DOHH2 (cell line): ENCODE results near the gene DCP1A.
"Not testable (repeated sequence)": the region's sequence is repeated elsewhere in the genome, so short reads cannot be mapped to it uniquely, and the experiment has no call there.

Experiments
- H3F3A ChIP-seq: fragments of 200-600 bp; sonication (generic), shearing (Covaris generic); 2 replicates; pipeline ENCODE4 v1.6.0; 2016; ENCODE audit warnings: antibody characterized with exemption, mild to moderate bottlenecking; ENCODE audit not compliant: control insufficient read depth, insufficient read depth
- H3K27ac ChIP-seq: fragments of 200-600 bp; sonication (generic); 2 replicates; pipeline ENCODE4 v1.5.1; 2014; ENCODE audit warnings: low read depth, mild to moderate bottlenecking, low read length, moderate library complexity
- H3K27me3 ChIP-seq: fragments of 200-600 bp; sonication (generic); 2 replicates; pipeline ENCODE4 v1.6.1; 2014; ENCODE audit warnings: mild to moderate bottlenecking, low read length, mixed read lengths; ENCODE audit not compliant: control insufficient read depth
- H3K36me3 ChIP-seq: fragments of 200-600 bp; sonication (generic); 2 replicates; pipeline ENCODE4 v1.6.1; 2014; ENCODE audit warnings: mild to moderate bottlenecking, low read length, moderate library complexity, mixed read lengths; ENCODE audit not compliant: control insufficient read depth
- H3K4me1 ChIP-seq: fragments of 200-600 bp; sonication (generic); 2 replicates; pipeline ENCODE4 v1.6.1; 2014; ENCODE audit warnings: mild to moderate bottlenecking, low read length, mixed read lengths; ENCODE audit not compliant: control insufficient read depth
- H3K4me2 ChIP-seq: fragments of 200-600 bp; sonication (generic); 2 replicates; pipeline ENCODE4 v1.6.0; 2014; ENCODE audit warnings: mild to moderate bottlenecking, low read length, moderate library complexity
- H3K4me3 ChIP-seq: fragments of 200-600 bp; sonication (generic); 2 replicates; pipeline ENCODE4 v1.5.1; 2014; ENCODE audit warnings: mild to moderate bottlenecking, low read length, mixed read lengths
- H3K79me2 ChIP-seq: fragments of 200-600 bp; sonication (generic); 2 replicates; pipeline ENCODE4 v1.6.1; 2014; ENCODE audit warnings: mild to moderate bottlenecking, low read length, mixed read lengths; ENCODE audit not compliant: control insufficient read depth
- H3K9me2 ChIP-seq: fragments of 200-600 bp; sonication (generic); replicated peaks from 2 replicates; pipeline ENCODE4 v1.6.1; 2014; ENCODE audit warnings: mild to moderate bottlenecking, low read length, mixed read lengths; ENCODE audit not compliant: control insufficient read depth
- H3K9me3 ChIP-seq: fragments of 200-600 bp; sonication (generic); 2 replicates; pipeline ENCODE4 v1.6.1; 2014; ENCODE audit warnings: antibody characterized with exemption, low read length, mixed read lengths; ENCODE audit not compliant: control insufficient read depth, insufficient read depth
- H4K20me1 ChIP-seq: fragments of 200-600 bp; sonication (generic); 2 replicates; pipeline ENCODE4 v1.6.0; 2014; ENCODE audit warnings: low read depth, mild to moderate bottlenecking, antibody characterized with exemption, low read length, moderate library complexity; ENCODE audit not compliant: control insufficient read depth, insufficient read depth
- EZH2phosphoT487 ChIP-seq: fragments of 200-600 bp; sonication (generic); IDR thresholded peaks from 2 replicates; pipeline ENCODE4 v1.6.1; 2017; ENCODE audit warnings: borderline replicate concordance, mild to moderate bottlenecking, antibody characterized with exemption, low read length, moderate library complexity, mixed read lengths
- TF ChIP-seq, protein P1 (sequence below): fragments of 200-600 bp; sonication (generic); IDR thresholded peaks from one replicate; pipeline ENCODE4 v1.5.1; 2014; ENCODE audit warnings: antibody characterized with exemption, mild to moderate bottlenecking, low read depth, low read length; ENCODE audit not compliant: poor library complexity, severe bottlenecking

DCP1A gene

DNA sequence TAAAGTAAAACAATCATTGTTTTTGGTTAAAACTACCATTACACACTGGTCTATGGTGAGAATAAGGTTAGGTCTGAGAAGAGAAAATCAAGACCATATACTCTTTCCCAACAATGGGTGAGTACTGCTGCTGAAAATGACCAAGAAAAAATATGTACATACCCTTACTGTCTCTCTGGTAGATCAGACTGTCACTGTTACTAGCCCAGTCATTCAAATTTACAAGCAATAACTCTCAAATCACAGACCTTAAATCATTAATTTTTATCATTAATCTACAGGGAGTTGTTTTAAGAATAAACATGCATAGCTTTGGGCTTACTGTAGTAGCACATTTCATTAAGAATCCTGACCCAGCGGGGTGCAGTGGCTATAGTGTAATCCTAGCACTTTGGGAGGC lies 17.4 kb downstream of the DCP1A start:
- H3K79me2 ChIP-seq, result peaks cover 24% of the 10 kb centered on the region
- H3K27ac ChIP-seq, result no peak overlapping the region
- H3K9me3 ChIP-seq, result no peaks in the 10 kb centered on the region
- no peaks in the 10 kb centered on the region for H3K4me1 ChIP-seq
- no peak overlapping the region for H3K4me3 ChIP-seq
- no peaks in the 10 kb centered on the region for H3F3A ChIP-seq
- no peaks in the 10 kb centered on the region for H3K27me3 ChIP-seq
- H3K9me2 ChIP-seq, result no peaks in the 10 kb centered on the region
- H4K20me1 ChIP-seq, result peaks cover 3% of the 10 kb centered on the region; the same call in 1 of the 2 replicates
- H3K4me2 ChIP-seq, result no peak overlapping the region
- TF ChIP-seq, protein P1, sequence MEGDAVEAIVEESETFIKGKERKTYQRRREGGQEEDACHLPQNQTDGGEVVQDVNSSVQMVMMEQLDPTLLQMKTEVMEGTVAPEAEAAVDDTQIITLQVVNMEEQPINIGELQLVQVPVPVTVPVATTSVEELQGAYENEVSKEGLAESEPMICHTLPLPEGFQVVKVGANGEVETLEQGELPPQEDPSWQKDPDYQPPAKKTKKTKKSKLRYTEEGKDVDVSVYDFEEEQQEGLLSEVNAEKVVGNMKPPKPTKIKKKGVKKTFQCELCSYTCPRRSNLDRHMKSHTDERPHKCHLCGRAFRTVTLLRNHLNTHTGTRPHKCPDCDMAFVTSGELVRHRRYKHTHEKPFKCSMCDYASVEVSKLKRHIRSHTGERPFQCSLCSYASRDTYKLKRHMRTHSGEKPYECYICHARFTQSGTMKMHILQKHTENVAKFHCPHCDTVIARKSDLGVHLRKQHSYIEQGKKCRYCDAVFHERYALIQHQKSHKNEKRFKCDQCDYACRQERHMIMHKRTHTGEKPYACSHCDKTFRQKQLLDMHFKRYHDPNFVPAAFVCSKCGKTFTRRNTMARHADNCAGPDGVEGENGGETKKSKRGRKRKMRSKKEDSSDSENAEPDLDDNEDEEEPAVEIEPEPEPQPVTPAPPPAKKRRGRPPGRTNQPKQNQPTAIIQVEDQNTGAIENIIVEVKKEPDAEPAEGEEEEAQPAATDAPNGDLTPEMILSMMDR, result no peak
- no peak for TF ChIP-seq EZH2phosphoT487
- H3K36me3 ChIP-seq, result peaks cover 32% of the 10 kb centered on the region

DNA sequence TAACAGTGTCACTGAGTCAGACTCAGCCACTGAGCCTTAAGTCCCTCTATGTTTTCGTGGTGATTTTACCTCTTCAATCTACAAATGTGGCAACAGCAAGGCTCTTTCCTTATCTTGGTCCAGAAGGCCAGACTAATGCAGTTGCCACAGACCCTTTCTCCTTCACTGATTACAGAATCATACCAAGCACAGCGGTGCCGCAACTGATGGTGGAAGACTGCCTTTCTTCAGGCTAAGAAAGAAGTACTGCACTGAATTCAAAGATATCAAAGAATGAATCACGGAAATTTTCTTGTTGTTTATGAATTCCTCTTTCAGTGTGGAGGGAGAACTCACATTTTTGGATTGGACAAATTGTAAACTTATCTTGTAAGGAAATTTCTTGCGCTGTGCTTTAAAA lies 18.6 kb downstream of the DCP1A start:
- TF ChIP-seq, protein P1, result no peak
- TF ChIP-seq EZH2phosphoT487, result no peak
- Histone ChIP-seq H3K27me3 (no peaks in the 10 kb centered on the region), H3K27ac (no peak overlapping the region), H3K36me3 (peaks cover 25% of the 10 kb centered on the region), H3K79me2 (peaks cover 31% of the 10 kb centered on the region), H4K20me1 (peaks cover 7% of the 10 kb centered on the region), H3K9me3 (no peaks in the 10 kb centered on the region), H3F3A (no peaks in the 10 kb centered on the region), H3K9me2 (no peaks in the 10 kb centered on the region), H3K4me3 (no peak overlapping the region), H3K4me1 (no peaks in the 10 kb centered on the region), H3K4me2 (no peak overlapping the region)

DNA sequence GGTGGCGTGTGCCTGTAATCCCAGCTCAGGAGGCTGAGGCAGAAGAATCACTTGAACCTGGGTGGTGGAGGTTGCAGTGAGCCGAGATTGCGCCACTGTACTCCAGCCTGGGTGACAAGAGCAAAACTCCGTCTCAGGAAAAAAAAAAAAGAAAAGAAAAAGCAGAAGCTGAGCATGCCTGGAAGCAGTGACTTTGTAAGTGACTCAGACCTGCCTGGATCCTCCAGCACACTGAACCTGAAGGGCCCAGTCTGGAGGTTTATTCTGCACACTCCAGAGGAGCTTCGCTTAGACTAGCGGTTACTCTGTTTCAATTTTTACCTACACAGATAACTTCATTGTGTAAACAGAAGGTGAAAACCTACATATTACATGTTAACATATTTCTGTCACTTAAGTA lies 19.4 kb downstream of the DCP1A start:
- peaks cover 24% of the 10 kb centered on the region for H3K36me3 ChIP-seq
- H3K4me3 ChIP-seq, H3K9me2 ChIP-seq, H3K4me1 ChIP-seq, H3K27ac ChIP-seq, H3F3A ChIP-seq, H3K9me3 ChIP-seq, H3K27me3 ChIP-seq, H4K20me1 ChIP-seq, H3K4me2 ChIP-seq: not testable (repeated sequence)
- peaks cover 38% of the 10 kb centered on the region for H3K79me2 ChIP-seq

DNA sequence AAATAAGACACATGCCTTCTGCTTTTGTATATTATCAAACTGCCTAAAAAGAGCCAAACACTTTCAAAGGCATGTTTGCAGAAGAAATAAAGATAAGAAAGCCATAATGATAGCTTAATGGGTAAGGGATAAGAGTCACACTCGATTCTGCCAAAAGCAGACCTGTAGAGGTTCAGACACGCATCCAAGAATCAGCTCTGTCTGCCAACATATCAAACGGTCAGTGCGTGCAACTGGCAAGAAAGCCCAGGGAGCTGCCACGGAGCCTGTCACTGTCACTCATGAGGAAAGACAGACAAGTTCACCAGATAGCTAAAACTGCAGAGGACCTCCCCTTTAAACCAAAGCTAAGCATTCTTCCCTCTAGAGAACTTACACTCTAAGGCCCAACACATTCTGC lies 23.2 kb downstream of the DCP1A start:
- H3K36me3 ChIP-seq, result peaks cover 14% of the 10 kb centered on the region
- no peak for TF ChIP-seq EZH2phosphoT487
- TF ChIP-seq, protein P1, result no peak
- peaks cover 30% of the 10 kb centered on the region for H3K79me2 ChIP-seq

More for the DNA sequence above, 23.2 kb downstream of the DCP1A start:
- Histone ChIP-seq H3K4me3 (no peak overlapping the region), H3K27ac (no peak overlapping the region), H4K20me1 (peaks cover 7% of the 10 kb centered on the region), H3K27me3 (no peaks in the 10 kb centered on the region), H3F3A (no peaks in the 10 kb centered on the region), H3K4me1 (no peaks in the 10 kb centered on the region), H3K9me3 (no peaks in the 10 kb centered on the region), H3K9me2 (no peaks in the 10 kb centered on the region), H3K4me2 (no peak overlapping the region)
